ENCODE results near the gene CALB2.
"Not testable (repeated sequence)": the region's sequence is repeated elsewhere in the genome, so short reads cannot be mapped to it uniquely, and the experiment has no call there.

CALB2 gene

GRCh38 chr16:71352963-71353460 is 5.5 kb upstream of the CALB2 start:
- DNase-seq (ENCODE audit: low spot score) = no peak

- DNase-seq (ENCODE audit: low spot score) = no peak
These were observed 4.8 kb upstream of the CALB2 start for GRCh38 chr16:71353736-71354135.

DNA sequence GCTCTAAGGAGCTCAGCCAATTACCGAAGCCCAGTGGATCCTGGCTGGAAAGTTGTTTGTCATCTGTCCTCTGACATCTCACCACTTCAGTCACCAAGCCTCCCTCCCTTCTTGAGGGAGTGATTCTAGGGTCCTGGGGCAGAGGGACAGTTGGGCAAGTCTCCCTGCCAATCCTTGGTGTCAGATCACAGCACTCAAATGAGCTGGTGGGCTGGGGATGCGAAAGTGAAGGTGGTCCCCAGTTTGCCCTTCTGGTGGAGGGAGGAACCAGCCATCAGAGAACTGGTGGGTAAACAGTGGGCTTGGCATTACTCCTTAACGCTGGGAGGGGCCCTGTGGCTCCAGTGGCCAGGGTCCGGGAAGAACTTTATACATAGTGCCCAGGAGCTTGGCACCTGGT is 4.4 kb upstream of the CALB2 start:
- DNase-seq (ENCODE audit: low spot score) = no peak

DNA sequence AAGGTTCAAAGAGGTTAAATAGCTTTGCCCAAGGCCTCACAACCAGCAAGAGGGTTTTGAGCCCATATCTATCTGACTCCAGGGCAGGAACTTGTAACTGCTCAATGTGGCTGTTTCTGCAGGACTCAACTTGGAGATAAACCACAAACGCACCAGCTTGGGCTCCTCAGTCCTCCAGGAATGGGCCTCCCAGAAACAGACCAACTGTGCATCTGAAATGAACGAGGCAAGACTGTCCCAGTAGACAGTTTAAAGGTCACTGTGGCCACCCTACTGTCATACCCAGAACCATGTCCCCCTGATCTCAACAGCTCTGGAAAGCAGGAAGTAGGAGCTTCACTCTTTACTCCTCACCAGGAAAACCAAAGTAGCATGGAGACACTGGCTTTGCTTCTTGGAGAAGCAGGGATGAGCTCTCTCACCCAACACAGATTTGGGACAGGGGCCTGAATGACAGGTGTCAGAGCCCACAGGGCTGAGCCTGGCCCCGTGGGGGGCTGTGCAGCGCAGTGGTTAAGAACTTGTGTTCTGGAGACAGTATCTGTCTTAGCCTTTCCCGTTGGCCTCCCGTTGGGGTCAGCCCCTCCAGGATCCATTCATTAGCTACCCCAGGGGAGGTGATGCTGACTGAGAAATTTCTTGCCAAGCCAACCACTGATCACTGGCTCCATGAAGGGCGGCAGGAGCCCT is 2.3 kb upstream of the CALB2 start:
- DNase-seq (ENCODE audit: low spot score) = no peak

GRCh38 chr16:71356936-71357335 is 1.6 kb upstream of the CALB2 start:
- not testable (repeated sequence) for DNase-seq (ENCODE audit: low spot score)

DNA sequence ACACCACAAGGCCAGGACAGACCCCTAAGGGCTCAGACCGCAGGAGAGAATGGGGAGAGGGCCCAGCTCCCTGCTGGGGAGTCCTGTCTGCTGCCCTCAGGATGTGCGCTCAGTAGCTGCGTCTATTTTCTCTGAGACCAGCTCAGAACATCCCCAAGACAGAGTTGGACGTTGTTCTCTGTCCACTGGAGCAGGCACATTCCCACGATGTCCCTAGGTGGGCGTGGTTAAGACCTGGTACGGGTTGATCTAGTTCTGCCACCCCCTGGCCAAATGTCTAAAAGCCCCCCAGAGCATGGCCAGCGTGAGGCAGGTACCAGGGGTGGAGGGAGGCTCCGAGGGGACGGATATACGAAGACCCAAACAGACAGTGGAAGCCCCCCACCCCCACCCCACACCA is 842 bp upstream of the CALB2 start:
- DNase-seq (ENCODE audit: low spot score) = no peak

GRCh38 chr16:71359431-71359830 is 908 bp downstream of the CALB2 start:
- DNase-seq (ENCODE audit: low spot score) = no peak

DNA sequence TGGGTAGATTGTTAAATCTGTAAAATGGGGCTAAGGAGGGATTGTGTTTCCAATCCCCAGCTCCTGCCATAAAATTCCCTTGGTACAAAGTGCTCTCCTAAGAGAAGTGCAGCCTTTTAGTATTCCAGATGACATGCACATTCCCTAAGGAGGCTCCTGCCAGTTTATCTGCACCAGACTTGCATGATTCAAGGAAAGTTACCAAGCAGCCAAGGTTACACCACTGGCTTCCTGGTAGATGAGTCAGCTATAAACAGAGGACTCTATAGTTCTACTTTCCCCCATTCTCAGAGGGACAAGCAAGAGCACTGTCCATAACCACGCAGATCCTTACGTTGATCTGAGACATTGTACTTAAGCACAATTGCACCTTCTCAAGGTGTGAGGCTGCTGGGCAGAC is 1.9 kb downstream of the CALB2 start:
- DNase-seq (ENCODE audit: low spot score) = peak; percentile 93

DNA sequence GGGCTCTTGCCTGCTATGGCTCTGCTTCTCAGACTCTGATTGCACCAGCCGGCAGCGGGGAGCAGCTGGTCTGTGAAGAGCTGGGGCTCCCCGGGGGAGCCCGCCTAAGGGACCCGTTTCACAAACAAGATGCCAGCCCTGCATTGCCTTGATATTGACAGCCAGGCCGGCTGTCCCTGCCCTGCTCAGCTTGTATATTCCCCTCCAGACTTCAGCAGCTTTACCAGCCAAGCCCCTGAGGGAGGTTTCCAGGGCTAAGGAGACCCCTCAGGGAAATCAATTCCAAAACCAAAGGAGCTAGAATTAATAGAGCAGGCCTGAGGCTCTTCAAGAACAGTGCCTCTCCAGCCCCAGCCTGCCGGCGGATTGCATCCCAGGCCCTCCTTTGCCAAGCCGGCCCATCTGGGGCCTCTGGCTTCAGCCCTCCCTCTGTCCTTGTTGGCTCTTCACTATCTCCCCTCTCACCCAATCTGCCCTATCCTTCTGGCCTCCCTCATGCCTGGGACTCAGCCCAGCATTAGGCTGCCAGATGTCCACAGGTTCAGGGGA is 5.7 kb downstream of the CALB2 start:
- no peak for DNase-seq (ENCODE audit: low spot score)

GRCh38 chr16:71365021-71365420 is 6.5 kb downstream of the CALB2 start:
- DNase-seq (ENCODE audit: low spot score) = no peak

DNA sequence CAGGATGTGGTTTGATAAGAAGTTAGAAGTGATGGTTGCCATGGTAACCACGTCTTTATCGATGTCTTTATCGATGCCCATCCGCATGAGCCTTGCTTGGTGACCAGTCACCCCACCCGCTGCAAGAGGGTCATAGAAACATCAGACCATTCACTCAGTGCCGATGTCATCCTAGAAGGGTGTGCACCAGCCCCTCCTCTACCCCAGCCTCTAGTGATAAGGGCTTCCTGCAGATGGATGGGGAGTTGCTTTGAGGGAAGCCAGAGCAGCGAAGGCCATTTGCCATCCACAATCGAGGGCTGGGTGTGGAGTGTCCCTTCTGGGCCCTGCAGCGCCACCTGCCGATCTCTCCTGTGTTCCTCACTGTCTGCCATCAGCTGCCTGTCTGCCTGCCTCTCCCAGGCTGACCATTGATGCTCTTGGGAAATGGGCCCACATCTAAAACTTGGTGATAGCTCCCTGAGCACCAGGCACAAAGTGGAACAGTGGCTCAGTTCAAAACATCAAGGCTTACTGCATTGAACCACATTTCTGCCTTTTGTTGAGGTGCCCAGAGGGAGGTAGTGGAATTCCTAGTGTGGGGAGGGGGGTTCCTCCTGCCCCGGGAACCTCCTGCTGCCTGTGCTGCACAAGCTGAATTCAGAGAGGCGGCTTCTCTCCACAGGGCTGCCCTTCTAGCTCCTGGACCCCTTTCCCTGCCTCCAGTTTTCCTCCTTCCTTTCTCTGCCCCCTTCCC is 8.9 kb downstream of the CALB2 start:
- DNase-seq (ENCODE audit: low spot score) = peak; percentile 70

GRCh38 chr16:71368958-71369357 is 10.4 kb downstream of the CALB2 start:
- DNase-seq (ENCODE audit: low spot score) = no peak

- no peak for DNase-seq (ENCODE audit: low spot score)
These were observed 11.0 kb downstream of the CALB2 start for GRCh38 chr16:71369494-71369893.

DNA sequence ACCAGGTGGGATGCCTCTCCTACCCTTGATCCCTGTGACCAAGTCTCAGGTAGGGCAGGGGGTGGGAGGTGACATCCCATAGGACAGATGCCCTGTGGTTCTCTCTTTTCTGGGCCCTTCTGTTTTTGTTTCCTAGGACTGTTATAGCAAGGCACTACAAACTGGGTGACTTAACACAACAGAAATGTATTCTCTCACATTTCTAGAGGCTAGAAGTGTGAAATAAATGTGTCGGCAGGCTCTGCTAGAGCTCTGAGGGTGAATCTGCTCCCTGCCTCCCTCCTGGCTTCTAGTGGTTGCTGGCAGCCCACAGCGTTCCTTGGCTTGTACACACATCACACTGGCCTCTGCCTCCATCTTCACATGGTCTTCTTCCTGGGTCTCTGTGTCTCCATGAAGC is 12.7 kb downstream of the CALB2 start:
- no peak for DNase-seq (ENCODE audit: low spot score)

DNA sequence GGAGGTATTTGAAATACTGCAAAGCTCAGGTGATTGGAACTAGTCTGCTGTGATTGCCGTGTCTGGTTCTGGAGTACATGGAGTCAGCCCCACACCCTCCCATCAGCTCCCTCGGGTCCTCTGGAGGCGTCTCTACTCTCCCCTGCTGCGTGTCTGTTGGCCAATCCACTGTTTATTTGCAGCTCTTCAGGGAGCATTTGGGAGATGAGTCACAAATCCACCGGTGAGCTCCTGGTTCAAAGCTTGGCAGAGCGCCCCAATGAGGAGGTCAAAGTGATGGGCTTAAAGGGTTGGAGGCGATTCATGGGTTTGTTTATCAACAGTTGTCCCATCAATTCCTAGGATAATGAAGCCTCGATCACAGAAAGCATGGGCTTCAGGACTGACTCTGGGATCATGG is 14.6 kb downstream of the CALB2 start:
- peak; percentile 67 for DNase-seq (ENCODE audit: low spot score)

GRCh38 chr16:71376465-71377157 is 18.1 kb downstream of the CALB2 start:
- DNase-seq (ENCODE audit: low spot score) = no peak

GRCh38 chr16:71379711-71380110 is 21.2 kb downstream of the CALB2 start:
- no peak for DNase-seq (ENCODE audit: low spot score)

DNA sequence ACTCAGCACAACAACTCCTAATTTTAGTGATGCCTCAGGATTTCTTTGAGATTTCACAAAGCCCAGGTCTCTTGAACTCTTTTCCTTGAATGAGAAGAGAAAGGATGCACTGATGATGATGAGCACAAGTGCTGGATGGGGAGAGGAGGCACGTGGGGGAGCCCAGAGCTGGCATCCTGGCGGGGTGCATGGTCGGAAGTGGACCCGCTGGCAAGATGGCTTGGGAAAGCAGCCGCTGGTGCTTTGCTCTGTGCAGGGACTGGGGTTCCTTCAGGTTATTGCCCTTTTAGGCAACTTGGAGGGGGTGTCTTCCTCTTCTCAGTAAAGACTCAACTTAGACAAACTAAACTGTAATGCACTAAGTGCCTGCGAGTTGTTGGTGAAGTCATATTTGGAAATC is 22.3 kb downstream of the CALB2 start:
- DNase-seq (ENCODE audit: low spot score) = no peak

DNA sequence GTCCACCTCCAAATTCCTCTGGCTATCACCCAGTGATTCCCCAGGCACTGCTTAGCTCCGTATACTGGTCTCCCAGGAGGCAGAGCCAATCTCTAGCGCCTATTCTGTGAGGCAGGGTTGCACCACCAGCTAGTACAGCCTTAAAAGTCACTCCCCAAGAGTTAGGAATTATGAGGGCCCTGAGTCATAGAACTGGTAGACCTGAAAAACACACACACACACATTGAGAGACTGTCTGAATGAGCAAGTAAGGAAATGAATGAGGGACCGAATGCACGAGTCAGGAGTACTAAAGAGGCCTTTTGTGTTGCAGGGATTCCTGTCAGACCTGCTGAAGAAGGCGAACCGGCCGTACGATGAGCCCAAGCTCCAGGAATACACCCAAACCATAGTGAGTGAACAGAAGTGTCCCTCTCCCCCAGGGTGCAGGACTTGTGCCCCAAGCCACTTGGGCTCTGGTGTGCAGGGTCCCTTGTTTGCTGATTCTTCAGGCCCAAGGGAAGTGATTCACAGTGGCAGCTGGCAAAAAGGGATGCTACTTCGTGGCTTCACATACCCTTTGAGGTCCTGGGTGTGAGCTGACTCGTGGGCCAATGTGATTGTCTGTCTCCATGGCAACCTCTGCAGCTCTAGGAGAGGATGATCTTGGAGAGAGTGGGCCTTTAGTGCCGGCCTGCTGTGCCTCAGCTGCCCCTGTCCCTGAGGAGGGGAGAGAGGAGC is 24.7 kb downstream of the CALB2 start:
- peak; percentile 29 for DNase-seq (ENCODE audit: low spot score)

DNA sequence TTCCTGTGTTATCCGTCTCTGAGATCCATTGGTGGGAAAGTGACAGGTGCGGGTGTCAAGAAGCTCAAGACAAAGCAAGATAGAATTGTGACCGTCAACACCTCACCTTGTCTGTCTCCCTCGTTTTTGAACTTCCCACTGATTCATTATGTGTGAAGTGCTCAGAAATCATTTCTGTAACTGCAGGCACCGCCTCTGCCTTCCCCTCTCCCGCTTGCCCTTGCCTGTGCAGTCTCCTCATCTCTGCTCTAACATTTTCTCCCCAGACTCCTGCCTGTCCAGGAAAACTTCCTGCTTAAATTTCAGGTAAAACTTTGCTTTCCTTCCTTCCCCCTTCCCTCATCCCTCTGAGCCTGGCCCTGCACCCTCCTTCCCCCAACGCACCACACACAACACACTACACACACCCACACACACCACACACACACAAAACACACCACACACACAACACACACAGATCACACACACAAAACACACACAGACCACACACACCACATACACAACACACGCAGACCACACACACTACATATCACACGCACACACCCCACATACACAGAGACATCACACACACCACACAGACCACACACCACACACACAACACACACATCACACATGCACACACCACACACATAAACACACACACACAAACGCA is 25.7 kb downstream of the CALB2 start:
- no peak for DNase-seq (ENCODE audit: low spot score)

DNA sequence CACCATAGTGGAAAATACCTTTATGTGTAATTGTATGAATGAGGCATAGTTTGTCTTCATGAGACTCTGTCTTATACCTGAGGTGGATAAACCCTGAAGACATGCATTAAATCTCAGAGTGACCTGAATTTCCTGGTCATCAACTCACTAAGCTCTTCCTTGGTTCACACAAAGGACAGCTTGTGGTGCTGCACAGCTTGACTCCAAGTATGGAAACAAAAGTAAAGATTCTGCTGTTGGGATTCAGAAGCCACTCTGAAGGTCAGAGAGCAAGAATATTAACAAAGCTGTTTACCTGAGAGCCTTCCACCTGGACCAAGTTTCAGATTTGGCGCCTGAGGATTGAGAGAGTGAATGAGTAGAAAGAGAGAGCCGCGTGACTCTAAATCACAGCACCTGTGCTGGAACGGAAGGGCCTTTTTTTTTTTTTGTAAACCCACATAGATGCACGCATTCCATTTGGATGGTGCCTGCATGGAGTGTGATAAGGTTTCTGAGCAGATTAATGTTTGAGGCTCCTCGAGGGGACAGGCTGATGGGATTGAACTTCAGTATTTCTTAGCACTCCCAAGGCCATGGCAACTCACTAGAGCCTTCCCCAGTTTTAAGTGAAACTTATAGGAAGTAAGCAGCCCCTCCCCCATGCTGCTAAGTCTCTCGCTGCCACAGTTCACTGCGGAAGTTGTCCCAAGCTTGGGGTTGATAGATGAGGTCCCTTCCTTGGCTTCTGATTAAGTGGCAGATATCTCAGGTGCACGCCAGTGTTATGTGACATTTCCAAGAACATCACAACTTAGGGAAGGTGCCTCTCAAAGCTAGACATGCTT is 28.7 kb downstream of the CALB2 start:
- no peak for DNase-seq (ENCODE audit: low spot score)

Measured in GM03348 (cell line).